ENCODE results near the gene ALDH18A1.
A peak's percentile ranks its signal among the peaks of the same experiment; 100 is the strongest.

ALDH18A1 gene

GRCh38 chr10:95574649-95575365 lies 81.7 kb downstream of the ALDH18A1 start:
- DNase-seq = no peak

GRCh38 chr10:95573964-95574604 lies 82.4 kb downstream of the ALDH18A1 start:
- DNase-seq = no peak

- no peak for DNase-seq
Observed at GRCh38 chr10:95573527-95573926, 83.0 kb downstream of the ALDH18A1 start.

- DNase-seq = no peak
Observed at GRCh38 chr10:95572131-95572820, 84.2 kb downstream of the ALDH18A1 start.

GRCh38 chr10:95571390-95571789 lies 85.1 kb downstream of the ALDH18A1 start:
- no peak for DNase-seq

GRCh38 chr10:95569368-95569767 lies 87.1 kb downstream of the ALDH18A1 start:
- DNase-seq = no peak

GRCh38 chr10:95567903-95568630 lies 88.4 kb downstream of the ALDH18A1 start:
- DNase-seq = peak; percentile 10

- DNase-seq = no peak
Observed at GRCh38 chr10:95566136-95566535, 90.4 kb downstream of the ALDH18A1 start.

- DNase-seq = no peak
Observed at GRCh38 chr10:95565336-95565735, 91.2 kb downstream of the ALDH18A1 start.

- DNase-seq = no peak
Observed at GRCh38 chr10:95564291-95564690, 92.2 kb downstream of the ALDH18A1 start.

GRCh38 chr10:95562341-95562965 lies 94.1 kb downstream of the ALDH18A1 start:
- no peak for DNase-seq

GRCh38 chr10:95561864-95562177 lies 94.7 kb downstream of the ALDH18A1 start:
- DNase-seq = no peak

GRCh38 chr10:95561177-95561863 lies 95.2 kb downstream of the ALDH18A1 start, which contains the start of gene SORBS1:
SORBS1 (minus strand) TSS chr10:95561371; CDS start chr10:95441135, 120,236 bp downstream.
- DNase-seq = peak; percentile 84

- peak; percentile 4 for DNase-seq
Observed at GRCh38 chr10:95560278-95561176, 96.0 kb downstream of the ALDH18A1 start.

- no peak for DNase-seq
Observed at GRCh38 chr10:95559896-95560277, 96.6 kb downstream of the ALDH18A1 start.

- no peak for DNase-seq
Observed at GRCh38 chr10:95559471-95559870, 97.0 kb downstream of the ALDH18A1 start.

GRCh38 chr10:95558593-95559320 lies 97.8 kb downstream of the ALDH18A1 start:
- DNase-seq = no peak

GRCh38 chr10:95556994-95557767 lies 99.3 kb downstream of the ALDH18A1 start:
- DNase-seq = no peak
